Sigmoid colon (tissue), 7 donors: Measurements from ENCODE around the gene CALY. TPM values are rescaled to one million over a fixed set of nuclear protein-coding genes. Genes with fewer than 3 reads are reported as not detected.

Experiments
- DNase-seq: peaks from one replicate; pipeline ENCODE4 v3.0.0-alpha.2; 2019
- H3K27ac ChIP-seq, 4 donors: fragments of 200-600 bp; sonication (generic); one replicate each; pipeline ENCODE4 v1.5.1; 2016 to 2019; ENCODE audit warnings: mild to moderate bottlenecking in 1 of 4
- H3K27me3 ChIP-seq, 3 donors: fragments of 200-600 bp; sonication (generic); one replicate each; pipeline ENCODE4 v1.5.1; 2019; ENCODE audit warnings: mild to moderate bottlenecking in 1 of 3
- H3K36me3 ChIP-seq, 4 donors: fragments of 200-600 bp; sonication (generic); one replicate each; pipeline ENCODE4 v1.5.1; 2016 to 2019
- H3K4me1 ChIP-seq, 4 donors: fragments of 200-600 bp; sonication (generic); one replicate each; pipeline ENCODE4 v1.5.1; 2017 to 2019
- H3K4me3 ChIP-seq, 4 donors: fragments of 200-600 bp; sonication (generic); one replicate each; pipeline ENCODE4 v1.5.1; 2017 to 2019; ENCODE audit warnings: mild to moderate bottlenecking in 2 of 4, moderate library complexity in 1 of 4
- H3K9me3 ChIP-seq, 4 donors: fragments of 200-600 bp in 3 of 4; sonication (generic) in 3 of 4; one replicate each; pipeline versions ENCODE4 v1.5.1 to v1.6.1; 2013 to 2019
- CTCF ChIP-seq, 4 experiments: fragments of 450-650 bp in 3 of 4; fragments of 200-600 bp in 1 of 4; IDR thresholded peaks; one replicate each; pipeline ENCODE4 v1.5.1; 2016 to 2019; ENCODE audit warnings: antibody characterized with exemption in 4 of 4, mild to moderate bottlenecking in 3 of 4, moderate library complexity in 2 of 4
- EP300 ChIP-seq, 4 donors: sonication (generic); formaldehyde crosslinking; IDR thresholded peaks; one replicate each; pipeline ENCODE4 v1.6.1; 2017; ENCODE audit warnings: antibody characterized with exemption in 4 of 4
- POLR2A ChIP-seq, 2 donors: fragments of 450-650 bp; IDR thresholded peaks; one replicate each; pipeline ENCODE4 v1.6.1; 2016; ENCODE audit warnings: antibody characterized with exemption in 2 of 2, mild to moderate bottlenecking in 2 of 2, moderate library complexity in 2 of 2
- POLR2AphosphoS5 ChIP-seq, 4 donors: sonication (generic); formaldehyde crosslinking; IDR thresholded peaks; one replicate each; pipeline ENCODE4 v1.6.1; 2017; ENCODE audit warnings: antibody characterized with exemption in 4 of 4
- WGBS, 2 donors: extraction: QIAGEN DNeasy Blood & Tissue Kit; methylation state at CpG; one replicate each; pipeline ENCODE4 v1.1.7; 2013; 5-methylcytosine and 5-hydroxymethylcytosine counted together
- intact Hi-C: fragments of 100-400 bp; cut with DNase I; formaldehyde crosslinking; loops from one replicate; pipeline ENCODE4 v1.15.1; 2023
- polyA plus RNA-seq, 3 donors: library from polyadenylated mRNA; stranded (reverse); fragments of 200-250 nt; gene quantifications; one replicate each; pipeline ENCODE4 v1.2.3, GENCODE V29; 2013
- total RNA-seq, 4 donors: library from RNA; depleted of rRNA; stranded (reverse); fragments of >200 nt; gene quantifications; one replicate each; pipeline ENCODE4 v1.1.0, GENCODE V29; 2016
- donor health status: healthy with polysubstance abuse.
- donor health status: Bipolar disorder and iron deficiency.
- donor health status: healthy.

The CALY gene
- total and polyA plus RNA-seq, 7 donors: 1.3 to 6.8 (median 5.0) TPM; not detected in 2

- H3K27me3 ChIP-seq: peaks cover 27 to 91% (median 68%) of the 10 kb centered on the region in 3 donors
Observed at GRCh38 chr10:133336118-133336576, 549 bp downstream of the CALY start.

GRCh38 chr10:133335246-133336117 lies 1.2 kb downstream of the CALY start:
- Histone ChIP-seq H3K27ac (no peak overlapping the region), H3K9me3 (no peaks in the 10 kb centered on the region), H3K36me3 (no peaks in the 10 kb centered on the region), H3K4me3 (peak overlapping the region; percentile 10 to 45 (median 35)), H3K4me1 (peaks cover 0 to 25% (median 23%) of the 10 kb centered on the region in 4 donors), H3K27me3 (peaks cover 27 to 90% (median 70%) of the 10 kb centered on the region in 3 donors)
- no peak for DNase-seq
- intact Hi-C loops: no loop called here
- WGBS, 2 donors: 2 to 3% methylated on average over 75 of the region's 75 CpGs
- TF ChIP-seq CTCF (IDR thresholded peaks at IDR 0.05) (no peak), POLR2AphosphoS5 (IDR thresholded peaks at IDR 0.05) (no peak), POLR2A (IDR thresholded peaks at IDR 0.05) (no peak), EP300 (IDR thresholded peaks at IDR 0.05) (no peak)

More at GRCh38 chr10:133336118-133336576, 549 bp downstream of the CALY start:
- no peaks in the 10 kb centered on the region for H3K9me3 ChIP-seq
- H3K36me3 ChIP-seq: no peaks in the 10 kb centered on the region
- intact Hi-C loops: no loop called here
- no peak for DNase-seq
- WGBS, 2 donors: 4 to 5% methylated on average over 41 of the region's 41 CpGs
- peak overlapping the region; percentile 10 to 45 (median 35) for H3K4me3 ChIP-seq
- TF ChIP-seq EP300 (IDR thresholded peaks at IDR 0.05) (no peak), CTCF (IDR thresholded peaks at IDR 0.05) (no peak), POLR2A (IDR thresholded peaks at IDR 0.05) (no peak), POLR2AphosphoS5 (IDR thresholded peaks at IDR 0.05) (no peak)
- peaks cover 0 to 25% (median 23%) of the 10 kb centered on the region in 4 donors for H3K4me1 ChIP-seq
- no peak overlapping the region for H3K27ac ChIP-seq

GRCh38 chr10:133334503-133335245 lies 2.0 kb downstream of the CALY start:
- no peak overlapping the region for H3K27ac ChIP-seq
- peaks cover 0 to 29% (median 28%) of the 10 kb centered on the region in 4 donors for H3K4me1 ChIP-seq
- H3K27me3 ChIP-seq: peaks cover 27 to 87% (median 70%) of the 10 kb centered on the region in 3 donors
- peak overlapping the region; percentile 10 to 45 (median 35) for H3K4me3 ChIP-seq
- intact Hi-C loops: no loop called here
- H3K36me3 ChIP-seq: no peaks in the 10 kb centered on the region
- WGBS, 2 donors: 18 to 19% methylated on average over 51 of the region's 51 CpGs
- no peaks in the 10 kb centered on the region for H3K9me3 ChIP-seq
- TF ChIP-seq POLR2AphosphoS5 (IDR thresholded peaks at IDR 0.05) (no peak), EP300 (IDR thresholded peaks at IDR 0.05) (no peak), CTCF (IDR thresholded peaks at IDR 0.05) (no peak), POLR2A (IDR thresholded peaks at IDR 0.05) (no peak)
- no peak for DNase-seq

- Histone ChIP-seq H3K4me1 (peaks cover 0 to 34% (median 32%) of the 10 kb centered on the region in 4 donors), H3K4me3 (no peak overlapping the region), H3K36me3 (no peaks in the 10 kb centered on the region), H3K9me3 (no peaks in the 10 kb centered on the region), H3K27ac (no peak overlapping the region), H3K27me3 (peaks cover 38 to 87% (median 71%) of the 10 kb centered on the region in 3 donors)
- 81 to 82% methylated on average over 30 of the region's 30 CpGs for whole genome bisulfite sequencing, 2 donors
- peak; percentile 30 for DNase-seq
- TF ChIP-seq CTCF (IDR thresholded peaks at IDR 0.05) (no peak), POLR2AphosphoS5 (IDR thresholded peaks at IDR 0.05) (no peak), EP300 (IDR thresholded peaks at IDR 0.05) (no peak), POLR2A (IDR thresholded peaks at IDR 0.05) (no peak)
- intact Hi-C loops: no loop called here
Observed at GRCh38 chr10:133332936-133333699, 3.6 kb downstream of the CALY start.
